Measurements from ENCODE around the gene ZFP36.

The ZFP36 gene

GRCh38 chr19:39397360-39398296 is 9.0 kb upstream of the ZFP36 start:
- TF ChIP-seq GATA3 (IDR thresholded peaks at IDR 0.05; ENCODE audit: low read depth, low read length) (no peak), GATA2 (IDR thresholded peaks at IDR 0.05; ENCODE audit: low read depth, low read length) (no peak)

- no peak for TF ChIP-seq GATA2 (IDR thresholded peaks at IDR 0.05; ENCODE audit: low read depth, low read length)
- TF ChIP-seq GATA3 (IDR thresholded peaks at IDR 0.05; ENCODE audit: low read depth, low read length): no peak
These were observed 8.3 kb upstream of the ZFP36 start for GRCh38 chr19:39398297-39398864.

GRCh38 chr19:39399668-39400050 is 7.0 kb upstream of the ZFP36 start:
- TF ChIP-seq GATA3 (IDR thresholded peaks at IDR 0.05; ENCODE audit: low read depth, low read length) (no peak), GATA2 (IDR thresholded peaks at IDR 0.05; ENCODE audit: low read depth, low read length) (no peak)

GRCh38 chr19:39400061-39400460 is 6.6 kb upstream of the ZFP36 start:
- TF ChIP-seq GATA3 (IDR thresholded peaks at IDR 0.05; ENCODE audit: low read depth, low read length) (no peak), GATA2 (IDR thresholded peaks at IDR 0.05; ENCODE audit: low read depth, low read length) (no peak)

GRCh38 chr19:39401070-39401548 is 5.5 kb upstream of the ZFP36 start:
- no peak for TF ChIP-seq GATA3 (IDR thresholded peaks at IDR 0.05; ENCODE audit: low read depth, low read length)
- TF ChIP-seq GATA2 (IDR thresholded peaks at IDR 0.05; ENCODE audit: low read depth, low read length): no peak

GRCh38 chr19:39401549-39402345 is 4.9 kb upstream of the ZFP36 start:
- TF ChIP-seq GATA2 (IDR thresholded peaks at IDR 0.05; ENCODE audit: low read depth, low read length): no peak
- TF ChIP-seq GATA3 (IDR thresholded peaks at IDR 0.05; ENCODE audit: low read depth, low read length): no peak

- TF ChIP-seq GATA2 (IDR thresholded peaks at IDR 0.05; ENCODE audit: low read depth, low read length): no peak
These were observed 4.0 kb upstream of the ZFP36 start for GRCh38 chr19:39402346-39403300.

- TF ChIP-seq GATA2 (IDR thresholded peaks at IDR 0.05; ENCODE audit: low read depth, low read length) (no peak), GATA3 (IDR thresholded peaks at IDR 0.05; ENCODE audit: low read depth, low read length) (no peak)
These were observed 3.0 kb upstream of the ZFP36 start for GRCh38 chr19:39403331-39404312.

GRCh38 chr19:39405261-39405957 is 1.2 kb upstream of the ZFP36 start:
- TF ChIP-seq GATA2 (IDR thresholded peaks at IDR 0.05; ENCODE audit: low read depth, low read length): no peak
- no peak for TF ChIP-seq GATA3 (IDR thresholded peaks at IDR 0.05; ENCODE audit: low read depth, low read length)

GRCh38 chr19:39405958-39406655 is 540 bp upstream of the ZFP36 start:
- TF ChIP-seq GATA2 (IDR thresholded peaks at IDR 0.05; ENCODE audit: low read depth, low read length) (no peak), GATA3 (IDR thresholded peaks at IDR 0.05; ENCODE audit: low read depth, low read length) (no peak)

- TF ChIP-seq GATA2 (IDR thresholded peaks at IDR 0.05; ENCODE audit: low read depth, low read length): no peak
- no peak for TF ChIP-seq GATA3 (IDR thresholded peaks at IDR 0.05; ENCODE audit: low read depth, low read length)
These were observed 688 bp downstream of the ZFP36 start for GRCh38 chr19:39407410-39407659.

Measured in SH-SY5Y (cell line).